Lung microvascular endothelial cell (primary cell): Measurements from ENCODE around the gene TIMM44. TPM values are rescaled to one million over a fixed set of nuclear protein-coding genes. Genes with fewer than 3 reads are reported as not detected.
"Not testable (repeated sequence)": the region's sequence is repeated elsewhere in the genome, so short reads cannot be mapped to it uniquely, and the experiment has no call there.

Experiments
- DNase-seq, 2 donors: peaks; one replicate each; pipeline versions ENCODE4 v3.0.0 to v3.0.0-alpha.2; 2010; ENCODE audit warnings: low read depth in 2 of 2
- total RNA-seq: library from RNA; depleted of rRNA; stranded (reverse); fragments of >200 nt; gene quantifications from 2 replicates; pipeline ENCODE4 v1.2.1, GENCODE V29; 2014

The TIMM44 gene
- total RNA-seq, 1 donor from 2014 or later: 28.2 TPM

DNA sequence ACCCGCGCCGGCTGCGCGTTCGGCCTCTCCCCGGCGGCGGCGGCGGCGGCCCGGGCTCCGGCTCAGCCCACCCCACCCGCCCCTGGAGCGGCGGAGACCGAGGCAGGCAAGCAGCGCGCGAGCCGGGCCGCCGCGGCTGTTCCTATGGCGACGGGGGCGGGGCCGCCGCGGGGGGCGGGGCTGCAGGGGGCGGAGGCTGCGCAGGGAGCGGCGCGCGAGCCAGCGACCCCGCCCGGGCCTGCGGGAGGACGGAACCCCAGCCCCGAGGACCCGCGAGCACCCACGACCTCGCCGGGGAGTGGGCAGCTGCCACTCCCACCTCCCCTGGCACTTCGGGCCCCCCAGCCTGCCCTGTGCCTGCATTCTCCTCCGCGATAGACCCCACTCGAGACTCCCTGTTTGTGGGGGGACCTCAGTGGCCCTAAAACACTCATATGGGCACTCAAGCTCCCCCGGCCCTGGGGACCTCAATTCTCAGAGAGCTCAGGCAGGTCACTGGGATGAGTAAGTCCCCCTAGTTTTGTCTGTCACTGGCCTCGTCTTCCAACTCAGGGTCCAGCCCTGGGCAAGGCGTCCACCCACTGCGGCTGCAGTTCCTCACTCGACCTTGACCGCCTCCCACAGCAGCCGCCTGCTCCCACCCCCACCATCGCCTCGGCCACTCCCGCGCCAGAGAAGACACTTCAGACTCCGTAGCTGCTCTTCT is 17.3 kb downstream of the TIMM44 start, which contains the start of gene CTXN1:
TSS of gene CTXN1 (minus strand) at position 115 of the 706 bp plus-strand sequence. CDS start 597 bp downstream, outside the sequence.
- DNase-seq: peak; percentile 58 to 69

DNA sequence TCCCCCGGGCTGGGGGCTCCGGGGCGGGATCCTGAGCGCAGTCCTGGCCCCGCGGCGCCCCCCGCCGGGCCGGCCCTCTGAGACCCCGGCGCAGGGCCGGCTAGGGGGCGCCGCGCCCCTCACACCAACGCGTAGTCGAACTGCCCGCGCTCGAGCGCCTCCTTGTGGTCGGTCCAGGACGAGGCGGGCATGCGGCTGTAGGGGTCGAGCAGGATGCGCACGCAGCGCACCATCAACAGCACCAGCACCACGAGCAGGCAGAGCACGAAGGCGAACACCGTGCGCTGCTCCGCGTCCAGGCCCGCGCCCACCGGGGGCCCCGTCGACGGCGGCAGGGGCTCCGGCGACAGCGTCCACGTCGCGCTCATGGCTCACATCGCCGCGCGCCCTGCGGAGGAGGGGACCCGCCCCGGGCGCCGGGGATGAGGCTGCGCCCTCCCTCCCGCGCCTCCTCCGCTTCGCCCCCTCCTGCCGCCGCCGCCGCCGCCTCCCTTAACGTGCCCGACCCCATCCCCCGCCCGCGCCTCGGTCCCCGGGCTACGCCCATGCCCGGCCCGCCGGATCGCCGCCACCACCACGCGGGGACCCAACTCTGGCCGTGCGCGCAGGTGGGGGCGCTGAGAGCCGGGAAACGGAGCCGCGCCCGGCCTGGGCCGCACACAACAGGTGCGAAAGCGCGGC is 18.2 kb downstream of the TIMM44 start:
- DNase-seq: peak; percentile 78 to 85

DNA sequence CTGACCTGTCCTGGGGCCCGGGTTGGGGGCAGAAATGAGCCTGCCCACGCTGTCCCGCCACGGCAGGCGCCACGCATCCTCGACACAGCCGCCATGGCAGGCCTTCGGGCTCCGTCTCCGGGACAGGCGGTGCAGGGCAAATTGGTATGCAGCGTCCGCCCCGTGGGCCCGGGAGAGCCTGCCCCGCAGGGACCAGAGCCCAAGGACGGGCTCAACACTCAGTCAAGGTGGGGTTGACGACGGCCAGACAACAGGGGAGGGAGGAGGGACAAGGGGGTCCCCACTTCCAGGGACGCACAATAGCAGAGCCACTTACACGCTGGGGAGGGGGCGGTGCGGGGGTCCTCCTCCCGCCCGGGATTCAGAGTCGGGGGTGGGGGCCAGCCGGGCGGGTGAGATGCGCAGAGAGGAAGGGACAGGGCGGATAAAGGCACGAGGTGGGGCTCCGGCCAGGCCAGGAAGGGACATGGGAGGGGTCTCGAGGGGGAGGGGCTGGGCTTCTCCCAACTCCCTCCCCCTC is 18.8 kb downstream of the TIMM44 start:
- no peak for DNase-seq

DNA sequence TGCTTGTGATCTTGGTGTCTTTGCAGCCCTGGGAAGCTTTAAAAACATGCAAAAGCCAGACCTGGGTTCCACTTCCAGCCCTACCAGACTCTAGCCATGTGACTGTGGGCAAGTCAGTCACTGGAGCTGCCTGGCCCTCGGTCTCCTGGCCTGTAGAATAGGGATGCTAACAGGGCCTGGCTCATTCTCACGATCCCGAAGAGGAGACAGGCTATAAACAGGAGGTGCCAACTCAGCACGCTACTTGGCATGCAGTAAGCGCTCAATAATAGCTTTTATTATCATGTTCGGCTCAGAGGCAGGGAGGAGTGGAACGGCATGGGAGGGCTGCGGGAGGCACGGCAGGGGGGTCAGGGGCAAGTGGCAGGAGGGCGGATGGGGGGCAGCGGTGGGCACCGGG is 19.2 kb downstream of the TIMM44 start:
- DNase-seq: no peak

DNA sequence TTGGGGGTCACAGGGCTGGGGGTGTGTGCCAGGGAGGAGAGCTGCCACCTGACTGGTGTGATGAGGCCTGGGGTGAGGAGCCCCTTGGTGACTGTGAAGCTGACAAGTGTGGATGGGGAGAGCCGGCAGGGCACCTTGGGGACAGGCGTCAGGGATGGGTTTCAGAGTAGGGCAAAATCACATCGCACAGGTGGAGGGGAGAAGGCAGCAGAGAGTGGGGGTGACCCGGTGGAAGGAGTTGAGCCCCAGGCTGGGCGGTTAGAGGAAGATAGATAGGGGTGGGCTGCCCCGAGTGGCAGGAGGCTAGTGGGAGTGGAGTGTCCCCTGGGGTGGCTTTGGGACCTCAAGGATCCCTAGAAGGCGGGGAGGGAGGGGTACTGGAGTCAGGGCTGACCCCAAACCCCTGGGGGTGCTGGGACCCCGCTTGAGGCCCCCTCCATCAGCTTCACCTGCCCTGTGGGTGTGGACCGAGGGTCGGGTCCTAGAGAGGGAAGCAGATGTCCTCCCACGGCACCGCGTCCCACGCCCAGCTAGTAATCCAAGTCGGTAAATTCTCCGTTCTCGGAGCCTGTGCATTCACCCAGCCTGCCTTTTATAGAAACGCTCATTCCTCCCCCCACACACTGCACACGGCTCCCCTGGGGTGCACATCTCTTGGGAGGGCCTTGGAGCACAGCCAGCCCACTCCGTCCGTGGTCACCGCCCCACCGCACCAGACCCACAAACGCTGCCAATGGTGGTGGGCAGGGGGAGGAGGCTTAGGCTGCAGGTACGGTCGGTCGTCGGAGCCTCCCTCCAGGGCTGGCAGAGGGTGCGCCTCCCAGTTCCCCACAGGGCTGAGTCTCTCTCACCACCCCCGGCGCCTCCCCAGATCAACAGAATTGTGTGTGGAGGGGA is 19.9 kb downstream of the TIMM44 start:
- no peak for DNase-seq

DNA sequence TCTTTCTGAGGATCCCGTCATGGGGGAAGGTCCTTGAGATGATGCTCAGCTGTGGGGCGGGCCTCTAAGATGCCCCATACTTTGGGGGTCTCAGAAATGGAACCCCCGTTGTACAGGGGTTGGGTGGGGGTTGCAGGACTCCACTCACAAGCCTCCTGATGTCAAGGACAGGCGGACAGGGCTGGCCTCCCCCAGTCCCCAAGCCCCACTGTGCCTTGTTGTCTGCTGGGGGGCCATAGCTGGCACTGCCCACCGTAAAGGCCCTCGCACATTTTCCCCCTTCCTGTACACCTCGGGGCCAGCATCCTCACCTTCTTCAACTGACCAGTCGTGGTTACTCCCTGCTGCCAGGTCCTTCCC is 20.6 kb downstream of the TIMM44 start:
- no peak for DNase-seq

DNA sequence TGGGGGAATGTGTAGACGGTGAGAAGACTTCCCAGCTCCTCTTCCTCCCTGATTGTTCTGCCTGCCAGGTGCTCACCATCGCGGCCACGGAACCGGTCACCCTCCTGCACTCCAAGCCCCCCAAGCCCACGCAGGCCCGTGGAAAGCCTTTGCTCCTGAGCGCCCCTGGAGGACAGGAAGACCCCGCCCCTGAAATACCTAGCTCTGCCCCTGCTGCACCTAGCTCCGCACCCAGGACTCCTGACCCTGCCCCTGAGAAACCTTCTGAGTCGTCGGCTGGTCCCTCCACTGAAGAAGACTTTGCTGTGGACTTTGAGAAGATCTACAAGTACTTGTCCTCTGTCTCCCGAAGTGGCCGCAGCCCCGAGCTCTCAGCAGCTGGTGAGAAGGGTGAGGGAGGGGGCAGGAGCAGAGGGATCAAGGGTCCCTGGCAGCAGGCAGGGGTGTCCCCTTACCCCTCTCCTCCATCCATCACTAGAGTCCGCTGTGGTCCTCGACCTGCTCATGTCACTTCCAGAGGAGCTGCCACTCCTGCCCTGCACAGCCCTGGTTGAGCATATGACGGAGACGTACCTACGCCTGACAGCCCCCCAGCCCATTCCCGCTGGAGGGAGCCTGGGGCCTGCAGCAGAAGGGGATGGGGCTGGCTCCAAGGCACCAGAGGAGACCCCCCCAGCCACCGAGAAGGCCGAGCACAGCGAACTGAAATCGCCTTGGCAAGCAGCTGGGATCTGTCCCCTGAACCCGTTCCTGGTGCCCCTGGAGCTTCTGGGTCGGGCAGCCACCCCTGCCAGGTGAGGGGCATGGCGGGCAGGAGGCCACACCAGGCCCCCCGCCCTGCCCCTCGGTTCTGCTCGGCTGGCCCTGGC is 21.3 kb downstream of the TIMM44 start:
- no peak for DNase-seq

DNA sequence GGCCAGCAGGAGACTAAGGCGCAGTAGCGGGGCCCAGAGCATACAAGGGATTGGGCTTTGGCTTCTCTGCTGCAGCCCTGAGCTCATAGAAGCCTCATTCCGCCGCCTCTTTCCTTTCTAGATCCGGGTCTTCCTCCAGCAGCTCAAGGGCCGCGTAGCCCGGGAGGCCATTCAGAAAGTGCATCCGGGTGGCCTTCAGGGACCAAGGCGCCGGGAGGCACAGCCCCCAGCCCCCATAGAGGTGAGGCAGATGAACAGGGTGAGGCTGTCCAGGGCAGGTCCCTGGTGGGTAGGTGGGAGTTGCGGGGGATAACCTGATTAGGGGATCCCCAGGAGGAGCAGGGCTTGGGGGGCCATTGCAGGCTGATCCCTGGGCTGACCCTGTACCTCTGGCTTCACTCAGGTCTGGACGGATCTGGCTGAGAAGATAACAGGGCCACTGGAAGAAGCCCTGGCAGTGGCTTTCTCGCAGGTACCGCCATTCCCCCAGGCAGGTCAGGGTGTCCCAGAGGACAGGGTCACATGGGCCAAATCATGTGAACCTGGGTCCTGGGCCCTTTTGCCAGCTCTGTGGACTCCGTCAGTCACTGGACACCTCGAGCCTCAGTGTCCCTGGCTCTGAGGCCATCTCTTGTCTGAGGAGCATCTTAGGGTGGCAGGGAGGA is 22.0 kb downstream of the TIMM44 start:
- peak in 1 of 2 donors; percentile 40 for DNase-seq

DNA sequence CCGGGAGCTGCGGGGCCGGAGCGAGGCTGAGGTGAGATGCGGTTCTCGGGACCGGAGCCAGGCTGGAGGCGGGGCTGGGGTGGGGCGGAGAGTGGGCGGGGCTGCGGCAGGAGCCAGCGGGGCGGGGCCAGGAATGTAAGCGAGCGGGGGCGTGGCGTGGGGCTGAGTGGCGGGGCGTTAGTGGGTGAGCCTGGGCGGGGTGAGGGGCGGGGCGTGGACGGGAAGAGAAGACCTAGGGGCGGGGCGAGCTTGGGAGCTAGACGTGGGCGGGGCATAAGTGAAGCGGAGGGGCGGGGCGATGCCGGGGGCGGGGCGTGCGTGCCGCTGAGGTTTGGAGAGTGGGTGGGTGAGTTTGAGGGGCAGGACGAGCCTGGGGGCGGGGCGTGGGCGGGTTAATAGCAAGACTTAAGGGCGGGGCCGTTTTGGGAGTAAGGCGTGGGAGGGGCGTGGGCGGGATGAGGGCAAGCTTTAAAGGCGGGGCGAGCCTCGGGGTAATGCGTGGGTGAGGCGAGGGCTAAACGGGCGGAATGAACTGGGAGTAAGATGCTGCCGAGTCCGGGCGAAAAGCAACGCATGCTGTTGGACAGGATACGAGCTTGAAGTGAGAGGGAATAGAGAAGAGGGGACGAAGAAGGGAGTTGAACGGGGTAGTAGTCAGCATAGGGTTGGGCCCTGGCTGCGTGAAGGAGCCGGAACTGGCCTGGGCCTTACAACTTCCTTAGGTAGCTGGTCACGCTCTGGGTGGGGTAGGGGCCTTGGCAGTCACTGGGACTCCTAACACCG is 22.8 kb downstream of the TIMM44 start:
- peak; percentile 98 to 99 for DNase-seq

DNA sequence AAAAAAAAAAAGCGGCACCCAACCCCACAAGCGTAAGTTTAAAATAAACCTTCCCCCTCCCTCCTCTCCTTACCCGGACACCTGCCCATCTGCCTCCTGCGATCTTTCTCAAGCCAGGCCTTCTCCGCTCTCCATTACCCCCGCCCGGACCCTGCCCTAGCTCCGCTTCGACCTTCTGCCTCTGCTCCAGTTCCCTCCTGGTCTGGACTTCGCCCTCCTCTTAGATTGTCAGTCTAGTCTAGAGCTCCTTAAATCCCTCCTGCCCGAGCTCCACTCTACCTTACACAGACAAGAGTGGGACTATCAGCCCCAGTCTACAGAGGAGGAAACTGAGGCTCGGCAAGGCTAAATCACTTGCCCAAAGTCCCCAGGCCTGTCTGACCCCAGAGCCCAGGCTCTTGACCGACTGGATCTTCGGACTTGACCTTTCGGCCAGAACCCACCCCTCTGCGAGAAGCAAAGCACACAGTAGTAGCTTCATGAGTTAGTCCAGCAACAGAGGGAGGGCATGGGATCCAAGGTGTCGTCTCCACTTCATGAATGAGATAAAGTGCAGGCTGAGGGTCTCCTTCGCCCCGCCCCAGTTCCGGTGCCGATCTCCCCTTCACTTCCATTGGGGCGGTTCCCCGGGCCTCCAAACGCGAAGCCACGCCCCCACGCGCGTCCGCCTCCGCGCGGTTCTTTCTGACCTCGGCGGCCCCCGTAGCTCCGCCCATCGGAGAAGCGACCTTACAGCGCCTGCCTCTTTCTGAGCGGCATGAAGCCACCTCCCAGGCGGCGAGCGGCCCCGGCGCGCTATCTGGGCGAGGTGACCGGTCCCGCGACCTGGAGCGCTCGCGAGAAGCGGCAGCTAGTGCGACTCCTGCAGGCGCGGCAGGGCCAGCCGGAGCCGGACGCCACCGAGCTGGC is 23.6 kb downstream of the TIMM44 start, which contains the start of gene SNAPC2:
TSS of gene SNAPC2 (plus strand) at position 729 of the 909 bp plus-strand sequence. CDS start at position 758, 29 bp downstream.
- peak; percentile 94 for DNase-seq

DNA sequence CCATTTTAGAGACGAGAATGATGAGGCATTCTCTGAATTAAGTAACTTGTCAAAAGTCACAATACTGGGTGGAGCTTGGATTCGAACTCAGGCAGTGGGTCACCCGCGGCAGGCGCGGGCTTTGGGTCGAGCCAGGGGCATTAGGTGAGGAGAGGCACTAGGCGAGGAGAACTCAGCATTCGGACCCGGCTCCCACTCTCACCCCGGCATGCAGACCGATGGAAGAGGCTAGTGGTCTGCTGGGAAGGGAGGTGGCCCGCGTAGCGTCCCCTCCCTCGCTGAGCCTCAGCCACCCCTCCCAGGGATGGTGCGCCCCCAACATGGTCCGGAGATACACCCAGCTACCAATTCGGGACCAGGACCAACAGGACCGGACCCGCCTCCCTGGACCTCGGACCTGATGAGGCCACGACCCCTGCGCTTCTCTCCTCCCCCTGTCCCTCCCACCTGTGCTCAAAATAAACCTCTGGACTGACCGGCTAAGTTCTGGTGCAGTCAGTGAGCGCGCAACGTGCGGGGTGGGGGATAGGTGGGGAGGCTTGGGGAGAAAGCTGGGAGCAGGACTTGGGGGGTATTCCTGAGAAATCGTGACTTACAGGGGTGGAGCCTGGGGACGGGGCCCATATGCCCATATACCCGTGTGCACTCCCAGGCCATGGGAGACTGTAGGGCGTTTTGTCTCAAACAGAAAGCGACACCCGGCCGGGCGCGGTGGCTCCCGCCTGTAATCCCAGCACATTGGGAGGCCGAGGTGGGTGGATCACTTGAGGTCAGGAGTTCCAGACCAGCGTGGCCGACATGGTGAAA is 24.6 kb downstream of the TIMM44 start:
- DNase-seq: no peak

DNA sequence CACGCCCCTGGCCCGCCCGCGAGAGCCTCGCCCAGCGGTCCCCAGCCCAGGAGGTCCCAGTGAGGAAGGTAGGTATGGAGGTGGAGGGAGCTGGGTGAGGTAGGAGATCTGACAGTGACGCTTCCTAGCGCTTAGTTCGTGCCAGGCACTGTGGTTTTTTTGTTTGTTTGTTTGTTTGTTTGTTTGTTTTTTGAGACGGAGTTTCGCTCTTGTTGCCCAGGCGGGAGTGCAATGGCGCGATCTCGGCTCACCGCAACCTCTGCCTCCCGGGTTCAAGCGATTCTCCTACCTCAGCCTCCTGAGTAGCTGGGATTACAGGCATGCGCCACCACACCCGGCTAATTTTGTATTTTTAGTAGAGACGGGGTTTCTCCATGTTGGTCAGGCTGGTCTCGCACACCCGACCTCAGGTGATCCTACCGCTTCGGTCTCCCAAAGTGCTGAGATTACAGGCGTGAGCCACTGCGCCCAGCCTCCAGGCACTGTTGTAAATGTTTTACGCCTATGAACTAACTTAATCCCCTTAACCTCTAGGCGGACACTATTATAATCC is 25.3 kb downstream of the TIMM44 start:
- DNase-seq: not testable (repeated sequence)

DNA sequence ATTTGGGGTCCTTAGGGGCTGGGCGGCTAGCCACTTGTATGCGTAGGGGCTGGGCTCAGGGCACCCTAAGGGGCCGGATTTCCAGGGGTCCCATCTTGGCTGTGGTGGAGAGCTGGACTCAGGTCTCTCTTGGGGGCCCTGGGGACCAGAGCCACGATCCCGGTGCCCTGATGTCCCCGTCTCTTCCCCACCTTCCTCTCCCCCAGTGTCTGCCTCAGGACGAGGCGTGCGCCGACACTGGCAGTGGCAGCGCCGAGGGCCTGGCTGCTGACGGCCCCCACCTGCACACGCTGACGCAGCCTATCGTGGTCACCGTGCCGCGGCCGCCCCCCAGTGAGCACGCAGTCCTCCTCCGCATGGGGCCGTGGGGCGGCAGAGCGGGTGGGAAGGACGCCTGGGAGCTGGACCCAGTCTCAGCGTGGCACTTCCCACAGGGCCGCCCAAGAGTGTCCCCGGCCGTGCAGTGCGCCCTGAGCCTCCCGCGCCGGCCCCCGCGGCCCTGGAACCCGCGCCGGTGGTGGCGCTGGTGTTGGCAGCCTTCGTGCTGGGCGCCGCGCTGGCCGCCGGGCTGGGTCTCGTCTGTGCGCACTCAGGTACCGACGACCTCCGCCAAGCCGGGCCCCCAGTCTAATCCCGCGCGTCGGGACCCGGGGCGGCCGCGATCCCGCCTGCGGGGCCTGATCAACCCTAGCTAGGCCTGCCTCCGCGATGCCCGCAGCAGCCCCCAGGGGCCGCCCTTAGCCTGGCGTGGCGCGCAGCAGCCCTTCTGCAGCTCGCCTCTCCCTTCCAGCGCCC is 26.0 kb downstream of the TIMM44 start:
- peak; percentile 66 to 72 for DNase-seq

DNA sequence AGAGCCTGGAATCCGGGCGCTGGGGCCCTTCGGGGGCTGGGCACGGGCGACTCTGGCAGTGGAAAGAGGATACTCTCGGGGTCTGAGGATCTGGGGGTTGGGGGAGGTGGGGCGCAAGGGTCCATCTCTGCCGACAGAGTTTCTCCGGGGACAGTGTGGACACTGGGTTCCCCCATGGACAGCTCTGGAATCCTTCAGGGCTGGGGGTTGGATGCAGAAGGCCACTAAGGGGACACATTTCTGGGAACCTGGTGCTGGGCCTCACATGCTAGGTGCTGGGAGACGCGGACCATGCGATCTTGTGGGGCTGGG is 26.6 kb downstream of the TIMM44 start:
- DNase-seq: no peak

DNA sequence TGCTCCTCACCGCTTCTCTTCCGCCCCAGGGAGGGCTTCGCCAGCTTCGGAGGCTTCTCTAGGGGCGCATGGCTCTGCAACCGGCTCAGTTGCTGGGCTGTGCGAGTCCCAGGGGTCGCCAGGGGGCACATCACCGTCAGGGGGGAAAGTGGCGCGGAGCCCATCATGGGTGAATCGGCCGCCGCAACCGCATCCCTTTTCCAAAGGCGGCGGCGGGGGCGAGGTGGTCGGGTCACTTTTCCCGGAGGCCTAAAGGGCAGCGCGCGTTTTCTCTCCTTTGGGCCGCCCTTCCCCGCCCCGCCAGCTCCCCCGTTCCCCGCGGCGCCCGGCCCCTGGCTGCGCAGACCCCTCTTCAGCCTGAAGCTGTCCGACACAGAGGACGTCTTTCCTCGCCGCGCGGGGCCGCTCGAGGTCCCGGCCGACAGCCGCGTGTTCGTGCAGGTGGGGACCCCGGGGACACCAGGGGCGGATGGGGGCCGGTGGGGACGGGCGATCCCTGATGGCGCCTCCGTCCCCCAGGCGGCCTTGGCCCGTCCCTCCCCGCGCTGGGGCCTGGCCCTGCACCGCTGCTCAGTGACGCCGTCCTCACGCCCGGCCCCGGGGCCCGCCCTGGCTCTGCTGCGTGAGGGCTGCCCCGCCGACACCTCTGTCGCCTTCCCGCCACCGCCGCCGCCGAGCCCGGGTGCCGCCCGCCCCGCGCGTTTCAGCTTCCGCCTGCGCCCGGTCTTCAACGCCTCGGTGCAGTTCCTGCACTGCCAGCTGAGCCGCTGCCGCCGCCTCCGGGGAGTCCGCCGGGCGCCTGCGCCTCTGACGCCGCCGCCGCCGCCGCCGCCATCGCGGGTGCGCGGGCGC is 27.1 kb downstream of the TIMM44 start:
- DNase-seq: no peak
